Trophoblast cell (in vitro differentiated cells and primary cell): ENCODE measurements around the gene ADAMTS18.
A peak's percentile ranks its signal among the peaks of the same experiment; 100 is the strongest.

Source experiments
- DNase-seq, 2 donors: peaks; one replicate each; pipeline ENCODE4 v3.0.0-alpha.2; 2016
- H2AFZ ChIP-seq: 2 replicates; pipeline ENCODE4 v1.6.1; 2013; ENCODE audit warnings: low read length, moderate library complexity, mild to moderate bottlenecking; ENCODE audit not compliant: insufficient read depth, poor library complexity
- H2AK5ac ChIP-seq: 2 replicates; pipeline ENCODE4 v1.6.1; 2013; ENCODE audit warnings: mild to moderate bottlenecking, low read length
- H2BK120ac ChIP-seq: 2 replicates; pipeline ENCODE4 v1.6.1; 2013; ENCODE audit warnings: low read length, mild to moderate bottlenecking, moderate library complexity; ENCODE audit not compliant: insufficient read depth, poor library complexity
- H2BK12ac ChIP-seq: 2 replicates; pipeline ENCODE4 v1.6.1; 2013; ENCODE audit warnings: mild to moderate bottlenecking, low read length, moderate library complexity
- H2BK5ac ChIP-seq: 2 replicates; pipeline ENCODE4 v1.6.1; 2013; ENCODE audit warnings: low read length, low read depth, moderate library complexity, mild to moderate bottlenecking; ENCODE audit not compliant: poor library complexity
- H3K14ac ChIP-seq: 2 replicates; pipeline ENCODE4 v1.6.1; 2013; ENCODE audit warnings: mild to moderate bottlenecking, low read length
- H3K18ac ChIP-seq: 2 replicates; pipeline ENCODE4 v1.6.1; 2013; ENCODE audit warnings: mild to moderate bottlenecking, low read length
- H3K23ac ChIP-seq: 2 replicates; pipeline ENCODE4 v1.6.1; 2013; ENCODE audit warnings: low read length
- H3K27ac ChIP-seq: 2 replicates; pipeline ENCODE4 v1.5.1; 2013; ENCODE audit warnings: low read depth, mild to moderate bottlenecking, inconsistent platforms, low read length, moderate library complexity
- H3K27me3 ChIP-seq: 2 replicates; pipeline ENCODE4 v1.6.1; 2013; ENCODE audit warnings: inconsistent platforms, mild to moderate bottlenecking, low read length, moderate library complexity; ENCODE audit not compliant: insufficient read depth
- H3K36me3 ChIP-seq, 2 experiments: 1 replicate in 1 of 2; 2 replicates in 1 of 2; pipeline ENCODE4 v1.6.1; 2013; ENCODE audit warnings: low read length in 2 of 2, mild to moderate bottlenecking in 2 of 2, moderate library complexity in 1 of 2; ENCODE audit not compliant: insufficient read depth in 2 of 2, control insufficient read depth in 1 of 2
- H3K4ac ChIP-seq: 2 replicates; pipeline ENCODE4 v1.6.1; 2013; ENCODE audit warnings: low read depth, mild to moderate bottlenecking, low read length, moderate library complexity
- H3K4me1 ChIP-seq, 2 experiments: 1 replicate in 1 of 2; 2 replicates in 1 of 2; pipeline ENCODE4 v1.6.1; 2013; ENCODE audit warnings: low read length in 2 of 2, mild to moderate bottlenecking in 2 of 2, moderate library complexity in 1 of 2; ENCODE audit not compliant: insufficient read depth in 2 of 2, control insufficient read depth in 1 of 2
- H3K4me2 ChIP-seq: 2 replicates; pipeline ENCODE4 v1.6.1; 2013; ENCODE audit warnings: inconsistent platforms, mild to moderate bottlenecking, low read length, moderate library complexity
- H3K4me3 ChIP-seq: 2 replicates; pipeline ENCODE4 v1.5.1; 2013; ENCODE audit warnings: mild to moderate bottlenecking, low read depth, low read length, inconsistent platforms
- H3K79me1 ChIP-seq: one replicate; pipeline ENCODE4 v1.6.1; 2013; ENCODE audit warnings: low read length
- H3K79me2 ChIP-seq: 2 replicates; pipeline ENCODE4 v1.6.1; 2013; ENCODE audit warnings: low read length, mild to moderate bottlenecking; ENCODE audit not compliant: control insufficient read depth, insufficient read depth, poor library complexity
- H3K9ac ChIP-seq: 2 replicates; pipeline ENCODE4 v1.6.1; 2013; ENCODE audit warnings: mild to moderate bottlenecking, low read length
- H3K9me3 ChIP-seq: 2 replicates; pipeline ENCODE4 v1.6.1; 2013; ENCODE audit warnings: low read depth, mild to moderate bottlenecking, control low read depth, inconsistent platforms, low read length; ENCODE audit not compliant: insufficient read depth
- H4K12ac ChIP-seq: 2 replicates; pipeline ENCODE4 v1.6.1; 2013; ENCODE audit warnings: low read depth, mild to moderate bottlenecking, low read length, moderate library complexity
- H4K8ac ChIP-seq: 2 replicates; pipeline ENCODE4 v1.6.1; 2013; ENCODE audit warnings: low read depth, mild to moderate bottlenecking, low read length, moderate library complexity
- H4K91ac ChIP-seq: one replicate; pipeline ENCODE4 v1.6.1; 2013; ENCODE audit warnings: low read depth, mild to moderate bottlenecking, low read length, moderate library complexity
- WGBS: extraction: QIAGEN DNeasy Blood & Tissue Kit; methylation state at CpG from one replicate; pipeline ENCODE4 v1.1.7; 2013; ENCODE audit warnings: missing lambda C conversion rate; ENCODE audit not compliant: insufficient read length, insufficient coverage; ENCODE audit errors: extremely low coverage; 5-methylcytosine and 5-hydroxymethylcytosine counted together

Gene ADAMTS18

DNA sequence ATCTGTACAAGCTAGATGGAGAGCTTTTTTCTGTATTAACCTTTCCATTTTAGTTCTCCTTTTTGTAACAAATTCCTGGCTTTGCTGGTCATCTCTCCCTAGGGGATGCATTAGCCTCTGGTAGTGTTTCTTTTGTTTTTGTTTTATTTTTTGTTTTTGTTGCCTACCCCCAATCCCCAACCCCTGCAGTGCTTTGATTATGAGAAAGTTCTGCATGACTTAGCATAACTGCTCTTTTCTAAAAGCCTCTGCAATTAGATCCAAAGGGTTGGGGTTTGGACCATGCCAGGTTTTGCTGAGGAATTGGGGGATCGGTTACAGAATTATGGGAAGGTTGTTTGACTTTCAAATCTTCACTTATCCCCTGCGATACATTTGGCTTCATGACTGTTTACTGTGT lies 98.2 kb downstream of the ADAMTS18 start:
- Histone ChIP-seq H3K9me3 (no peaks in the 10 kb centered on the region), H4K91ac (no peak overlapping the region), H3K18ac (no peak overlapping the region), H2BK5ac (peak overlapping the region; percentile 71), H2AK5ac (no peak overlapping the region), H2BK12ac (no peak overlapping the region), H3K79me2 (peaks cover 1% of the 10 kb centered on the region), H3K4me2 (no peak overlapping the region), H4K8ac (no peak overlapping the region), H3K27ac (peak overlapping the region; percentile 51), H2AFZ (no peak overlapping the region), H3K4me1 (peaks cover 8 to 17% of the 10 kb centered on the region in 2 experiments), H3K79me1 (peaks cover 10% of the 10 kb centered on the region), H3K9ac (no peak overlapping the region), H3K14ac (no peak overlapping the region), H3K36me3 (peaks cover 14 to 25% of the 10 kb centered on the region in 2 experiments), H3K4me3 (no peak overlapping the region), H3K27me3 (no peaks in the 10 kb centered on the region), H3K23ac (no peak overlapping the region), H4K12ac (no peak overlapping the region), H2BK120ac (no peak overlapping the region), H3K4ac (peak overlapping the region; percentile 20)
- WGBS: no CpG with 5 or more reads among the region's 2 CpGs
- DNase-seq: no peak

DNA sequence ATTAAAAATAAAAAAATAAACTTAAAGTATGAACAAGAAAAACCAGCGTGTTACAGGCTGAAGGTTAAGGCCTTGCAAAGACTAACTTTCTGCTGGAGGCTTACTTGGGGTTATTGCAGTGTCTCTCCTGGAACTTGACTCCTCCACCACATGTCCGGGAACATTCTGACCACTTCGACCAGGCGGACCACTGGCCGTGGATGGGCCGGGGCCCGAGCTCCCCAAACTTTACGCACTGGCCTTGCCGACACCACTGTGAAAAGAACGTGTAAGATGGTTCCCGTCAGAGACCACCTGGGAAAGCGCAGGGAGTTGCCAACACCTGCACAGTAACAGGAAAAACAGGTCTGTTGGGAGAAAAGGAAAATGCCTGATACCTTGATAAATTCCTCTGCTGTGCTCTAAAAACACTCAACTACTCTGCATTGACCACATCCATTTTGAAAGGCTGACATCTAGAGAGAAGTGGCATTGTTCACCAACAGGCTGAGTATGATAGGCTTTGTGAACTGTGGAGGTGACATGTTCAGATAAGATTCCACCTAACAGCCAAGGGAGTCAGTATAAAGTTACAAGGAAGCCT lies 99.1 kb downstream of the ADAMTS18 start:
- WGBS: no CpG with 5 or more reads among the region's 12 CpGs
- H3K23ac ChIP-seq: no peak overlapping the region
- no peak overlapping the region for H3K4me3 ChIP-seq
- H2BK12ac ChIP-seq: peak overlapping the region; percentile 42
- H3K27me3 ChIP-seq: no peaks in the 10 kb centered on the region
- H4K8ac ChIP-seq: no peak overlapping the region
- peaks cover 8 to 17% of the 10 kb centered on the region in 2 experiments for H3K4me1 ChIP-seq
- H2BK120ac ChIP-seq: no peak overlapping the region
- H3K27ac ChIP-seq: peak overlapping the region; percentile 70
- no peak overlapping the region for H2AK5ac ChIP-seq
- peaks cover 10% of the 10 kb centered on the region for H3K79me1 ChIP-seq
- H3K4me2 ChIP-seq: no peak overlapping the region
- H3K36me3 ChIP-seq: peaks cover 14 to 25% of the 10 kb centered on the region in 2 experiments
- H4K12ac ChIP-seq: no peak overlapping the region
- H2BK5ac ChIP-seq: peak overlapping the region; percentile 76
- H4K91ac ChIP-seq: peak overlapping the region; percentile 70
- no peak overlapping the region for H3K9ac ChIP-seq
- DNase-seq: peak; percentile 10 to 70
- no peaks in the 10 kb centered on the region for H3K9me3 ChIP-seq
- no peak overlapping the region for H3K4ac ChIP-seq
- peak overlapping the region; percentile 37 for H2AFZ ChIP-seq
- H3K14ac ChIP-seq: peak overlapping the region; percentile 59
- H3K18ac ChIP-seq: peak overlapping the region; percentile 41
- peaks cover 1% of the 10 kb centered on the region for H3K79me2 ChIP-seq

DNA sequence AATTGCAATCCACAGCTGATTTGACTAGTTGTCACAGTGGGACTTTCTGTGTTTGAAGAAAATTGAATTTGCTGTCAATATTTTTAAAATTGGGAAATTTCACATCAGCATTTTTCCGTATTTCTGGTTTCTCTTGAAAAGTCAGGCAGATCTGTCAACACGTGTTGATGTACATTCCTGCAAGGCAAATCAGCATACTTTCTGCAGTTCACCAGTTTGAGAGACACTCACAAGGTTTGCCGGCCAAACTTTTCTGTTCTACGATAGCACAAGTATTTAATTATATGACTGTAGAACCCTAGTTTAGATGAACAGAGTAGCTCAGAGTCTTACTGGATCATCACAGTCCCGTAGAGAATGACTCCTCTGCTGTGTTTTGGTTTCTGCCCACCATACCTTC lies 102.0 kb downstream of the ADAMTS18 start:
- peak in 1 of 2 donors; percentile 58 for DNase-seq
- peak overlapping the region; percentile 20 for H3K27ac ChIP-seq
- H4K8ac ChIP-seq: no peak overlapping the region
- no CpG with 5 or more reads among the region's 5 CpGs for WGBS
- H2BK12ac ChIP-seq: peak overlapping the region; percentile 92
- no peak overlapping the region for H3K4ac ChIP-seq
- no peaks in the 10 kb centered on the region for H3K9me3 ChIP-seq
- peaks cover 1% of the 10 kb centered on the region for H3K79me2 ChIP-seq
- H3K9ac ChIP-seq: no peak overlapping the region
- no peak overlapping the region for H3K4me2 ChIP-seq
- H3K23ac ChIP-seq: no peak overlapping the region
- no peak overlapping the region for H3K18ac ChIP-seq
- peak overlapping the region; percentile 88 for H2BK120ac ChIP-seq
- peaks cover 4 to 16% of the 10 kb centered on the region in 2 experiments for H3K36me3 ChIP-seq
- H4K91ac ChIP-seq: no peak overlapping the region
- no peak overlapping the region for H3K14ac ChIP-seq
- no peak overlapping the region for H3K4me3 ChIP-seq
- H3K27me3 ChIP-seq: no peaks in the 10 kb centered on the region
- H2BK5ac ChIP-seq: no peak overlapping the region
- H2AFZ ChIP-seq: no peak overlapping the region
- H3K4me1 ChIP-seq: peaks cover 8 to 20% of the 10 kb centered on the region in 2 experiments
- no peak overlapping the region for H2AK5ac ChIP-seq
- H3K79me1 ChIP-seq: peaks cover 10% of the 10 kb centered on the region
- no peak overlapping the region for H4K12ac ChIP-seq

DNA sequence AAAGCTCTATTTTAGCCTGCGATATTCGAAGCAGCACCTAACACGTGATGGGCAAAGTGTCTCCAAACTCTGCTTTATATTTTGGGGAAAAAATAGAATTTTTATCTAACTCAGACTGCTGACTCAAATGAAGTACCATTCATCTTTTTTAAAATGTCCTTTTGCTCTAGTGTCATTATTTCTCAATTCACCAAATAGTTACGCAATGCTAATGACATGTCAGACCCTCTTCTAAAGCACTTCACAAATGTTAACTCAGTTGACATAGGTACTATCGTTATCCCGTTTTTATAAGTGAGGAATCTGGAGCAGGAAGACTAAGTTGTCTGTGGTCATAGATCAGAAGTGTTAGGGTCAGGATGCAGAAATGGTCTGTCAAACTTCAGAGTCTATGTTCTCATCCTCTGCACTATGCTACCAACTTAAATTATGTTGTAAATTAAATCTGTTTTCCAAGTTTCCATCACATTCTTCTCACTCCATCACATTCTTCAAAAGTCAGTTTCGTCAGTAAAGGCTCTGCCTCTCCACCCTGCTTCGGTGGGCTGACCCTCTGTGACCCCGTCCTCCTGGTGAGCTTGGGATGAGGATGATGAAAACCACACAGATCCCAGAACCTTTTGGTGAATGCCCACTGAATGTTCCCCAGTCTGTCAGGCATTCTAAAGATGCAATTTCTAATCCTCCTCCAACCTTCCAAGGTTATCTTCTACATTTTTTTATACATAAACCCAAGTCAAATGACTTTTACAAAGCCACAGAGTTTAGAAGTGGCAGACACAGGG lies 102.8 kb downstream of the ADAMTS18 start:
- no peak overlapping the region for H3K4ac ChIP-seq
- H3K9ac ChIP-seq: no peak overlapping the region
- no peak overlapping the region for H3K27ac ChIP-seq
- H3K23ac ChIP-seq: no peak overlapping the region
- H3K36me3 ChIP-seq: peaks cover 4 to 19% of the 10 kb centered on the region in 2 experiments
- peaks cover 8 to 20% of the 10 kb centered on the region in 2 experiments for H3K4me1 ChIP-seq
- H2AK5ac ChIP-seq: no peak overlapping the region
- no peak overlapping the region for H4K8ac ChIP-seq
- H2BK120ac ChIP-seq: no peak overlapping the region
- no peak overlapping the region for H3K14ac ChIP-seq
- no peak overlapping the region for H4K12ac ChIP-seq
- H2BK12ac ChIP-seq: no peak overlapping the region
- no peak overlapping the region for H3K4me2 ChIP-seq
- no peak overlapping the region for H2AFZ ChIP-seq
- no peaks in the 10 kb centered on the region for H3K27me3 ChIP-seq
- no peak overlapping the region for H2BK5ac ChIP-seq
- peaks cover 1% of the 10 kb centered on the region for H3K79me2 ChIP-seq
- H3K4me3 ChIP-seq: no peak overlapping the region
- no peaks in the 10 kb centered on the region for H3K9me3 ChIP-seq
- peaks cover 8% of the 10 kb centered on the region for H3K79me1 ChIP-seq
- no peak for DNase-seq
- H3K18ac ChIP-seq: no peak overlapping the region
- WGBS: no CpG with 5 or more reads among the region's 9 CpGs
- no peak overlapping the region for H4K91ac ChIP-seq
